Subcutaneous abdominal adipose tissue (tissue), 5 donors: ENCODE data around the gene TEX29.

Experiments used
- H3K27ac ChIP-seq: one replicate; pipeline ENCODE4 v1.7.0; 2013; ENCODE audit warnings: low read depth, mild to moderate bottlenecking, inconsistent platforms, low read length, moderate library complexity
- H3K27me3 ChIP-seq, 5 donors: one replicate each; pipeline ENCODE4 v1.7.0; 2013; ENCODE audit warnings: low read length in 5 of 5, inconsistent platforms in 1 of 5; ENCODE audit not compliant: control insufficient read depth in 5 of 5, insufficient read depth in 4 of 5
- H3K36me3 ChIP-seq, 5 donors: one replicate each; pipeline ENCODE4 v1.7.0; 2013; ENCODE audit warnings: low read length in 5 of 5; ENCODE audit not compliant: control insufficient read depth in 5 of 5, insufficient read depth in 5 of 5
- H3K4me1 ChIP-seq, 5 donors: one replicate each; pipeline ENCODE4 v1.7.0; 2013; ENCODE audit warnings: low read length in 5 of 5, mild to moderate bottlenecking in 3 of 5, moderate library complexity in 1 of 5; ENCODE audit not compliant: control insufficient read depth in 5 of 5, insufficient read depth in 5 of 5
- H3K4me3 ChIP-seq, 5 donors: one replicate each; pipeline ENCODE4 v1.7.0; 2013; ENCODE audit warnings: low read length in 5 of 5, low read depth in 1 of 5
- H3K9ac ChIP-seq, 5 donors: one replicate each; pipeline ENCODE4 v1.7.0; 2013; ENCODE audit warnings: low read length in 5 of 5, mild to moderate bottlenecking in 4 of 5, moderate library complexity in 3 of 5
- H3K9me3 ChIP-seq, 5 donors: one replicate each; pipeline ENCODE4 v1.7.0; 2013; ENCODE audit warnings: low read length in 5 of 5; ENCODE audit not compliant: control insufficient read depth in 5 of 5
- donor health status: healthy.
- donor health status: healthy.
- donor health status: healthy.
- donor health status: healthy.
- donor health status: healthy.

The TEX29 gene

GRCh38 chr13:111280681-111281585, 39.5 kb upstream of the TEX29 start:
- no peak overlapping the region for H3K9ac ChIP-seq
- peaks cover 0 to 19% (median 0%) of the 10 kb centered on the region in 5 donors for H3K4me1 ChIP-seq
- peaks cover 37 to 96% (median 85%) of the 10 kb centered on the region in 5 donors for H3K36me3 ChIP-seq
- peak overlapping the region; percentile 6 for H3K27ac ChIP-seq
- H3K9me3 ChIP-seq = no peaks in the 10 kb centered on the region
- H3K4me3 ChIP-seq = no peak overlapping the region
- no peaks in the 10 kb centered on the region for H3K27me3 ChIP-seq

DNA sequence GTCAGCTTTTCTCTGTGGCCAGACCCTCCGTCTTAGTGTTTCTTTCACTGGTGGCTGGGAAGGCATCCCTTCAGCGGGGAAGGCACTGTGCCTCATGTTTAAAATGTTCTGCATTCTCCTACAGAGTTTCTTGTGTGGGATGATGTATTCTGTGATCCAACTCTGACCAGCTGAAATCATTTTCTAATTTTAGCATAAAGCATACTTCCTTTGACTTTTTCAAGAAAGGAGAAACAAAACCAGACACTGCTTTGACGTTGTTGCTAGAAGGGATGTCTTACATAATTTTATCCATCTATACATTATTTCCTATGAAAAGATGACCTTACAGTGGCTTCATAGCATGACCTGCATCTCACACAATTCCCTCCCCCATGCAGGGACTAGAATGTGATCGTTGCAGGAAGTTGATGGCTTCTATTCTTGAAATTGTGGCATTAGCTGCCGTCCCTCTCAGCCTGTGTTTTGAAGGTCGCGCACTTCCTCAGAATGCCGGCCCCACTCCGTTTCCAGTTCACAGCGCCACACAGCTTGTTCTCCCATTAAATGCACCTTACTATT, 38.6 kb upstream of the TEX29 start:
- peak overlapping the region; percentile 6 for H3K27ac ChIP-seq
- no peaks in the 10 kb centered on the region for H3K27me3 ChIP-seq
- peaks cover 29 to 96% (median 86%) of the 10 kb centered on the region in 5 donors for H3K36me3 ChIP-seq
- no peaks in the 10 kb centered on the region for H3K9me3 ChIP-seq
- peaks cover 0 to 19% (median 0%) of the 10 kb centered on the region in 5 donors for H3K4me1 ChIP-seq
- no peak overlapping the region for H3K9ac ChIP-seq
- no peak overlapping the region for H3K4me3 ChIP-seq

DNA sequence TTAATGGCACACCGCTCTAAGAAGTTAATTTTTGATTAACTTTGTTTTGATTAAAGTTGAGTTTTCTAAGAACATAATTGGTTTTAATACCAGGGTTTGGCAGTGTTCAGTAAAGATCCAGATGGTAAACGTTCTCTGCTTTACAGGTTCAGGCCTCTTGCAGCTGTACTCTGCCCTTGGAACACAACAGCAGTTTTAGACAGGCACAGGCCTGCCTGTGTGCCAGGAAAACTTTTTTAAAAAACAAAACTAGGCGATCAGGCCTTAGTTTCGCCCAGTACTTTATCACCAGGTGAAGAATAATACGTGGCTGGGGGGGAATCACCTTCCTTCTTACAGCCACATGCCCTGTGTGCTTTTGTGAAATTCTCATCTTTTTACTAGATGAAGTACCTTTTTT, 38.0 kb upstream of the TEX29 start:
- Histone ChIP-seq H3K36me3 (peaks cover 25 to 97% (median 89%) of the 10 kb centered on the region in 5 donors), H3K27me3 (no peaks in the 10 kb centered on the region), H3K9ac (no peak overlapping the region), H3K9me3 (no peaks in the 10 kb centered on the region), H3K4me3 (no peak overlapping the region), H3K4me1 (peaks cover 0 to 19% (median 0%) of the 10 kb centered on the region in 5 donors), H3K27ac (peak overlapping the region; percentile 23)

- Histone ChIP-seq H3K36me3 (peaks cover 19 to 95% (median 87%) of the 10 kb centered on the region in 5 donors), H3K4me3 (no peak overlapping the region), H3K9me3 (no peaks in the 10 kb centered on the region), H3K27me3 (no peaks in the 10 kb centered on the region), H3K27ac (no peak overlapping the region), H3K4me1 (peaks cover 0 to 19% (median 0%) of the 10 kb centered on the region in 5 donors), H3K9ac (no peak overlapping the region)
Observed at GRCh38 chr13:111282997-111283396, 37.4 kb upstream of the TEX29 start.

DNA sequence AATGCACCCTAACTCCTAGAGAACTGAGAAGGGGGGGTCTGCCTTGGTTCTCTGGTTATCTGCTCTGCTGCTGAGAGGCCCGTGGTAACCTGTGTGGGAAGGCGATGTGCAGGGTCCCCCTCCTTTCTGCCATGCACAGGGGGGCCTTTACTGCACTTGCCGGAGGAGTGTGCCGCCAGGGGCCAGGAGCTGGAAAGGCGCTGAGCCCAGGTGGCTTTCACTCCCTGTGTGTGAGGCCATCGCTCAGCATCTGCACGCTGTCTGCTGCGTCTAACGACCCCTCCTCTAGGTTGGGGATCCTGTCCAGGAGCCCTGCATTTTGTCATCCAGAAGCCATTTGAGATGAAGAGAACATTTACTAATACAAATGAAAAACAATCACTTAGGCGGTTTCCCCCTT, 37.0 kb upstream of the TEX29 start:
- Histone ChIP-seq H3K4me1 (peaks cover 0 to 19% (median 0%) of the 10 kb centered on the region in 5 donors), H3K27ac (no peak overlapping the region), H3K27me3 (no peaks in the 10 kb centered on the region), H3K36me3 (peaks cover 18 to 95% (median 87%) of the 10 kb centered on the region in 5 donors), H3K9ac (no peak overlapping the region), H3K4me3 (no peak overlapping the region), H3K9me3 (no peaks in the 10 kb centered on the region)

DNA sequence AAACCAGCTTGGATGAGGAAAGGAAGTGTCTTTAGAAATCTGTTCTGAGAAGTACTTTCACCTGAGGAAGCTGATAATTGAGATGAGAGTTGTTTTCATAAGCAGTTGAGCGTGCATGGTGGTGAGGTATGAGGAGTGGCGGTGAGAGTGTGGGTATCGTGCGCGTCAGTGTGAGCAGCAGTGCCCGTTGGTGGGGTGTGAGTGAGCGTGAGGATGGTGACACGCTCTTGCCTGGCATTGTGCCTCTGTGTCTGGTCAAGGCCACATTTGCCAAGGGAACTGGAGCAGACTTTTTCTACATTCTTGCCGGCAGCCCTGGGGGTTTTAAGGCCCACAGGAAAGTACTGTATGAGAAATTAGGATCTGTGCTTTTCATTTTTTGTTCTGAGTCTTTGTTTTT, 36.5 kb upstream of the TEX29 start:
- no peak overlapping the region for H3K27ac ChIP-seq
- H3K9ac ChIP-seq = no peak overlapping the region
- H3K4me3 ChIP-seq = no peak overlapping the region
- peaks cover 16 to 93% (median 84%) of the 10 kb centered on the region in 5 donors for H3K36me3 ChIP-seq
- no peaks in the 10 kb centered on the region for H3K27me3 ChIP-seq
- no peaks in the 10 kb centered on the region for H3K9me3 ChIP-seq
- H3K4me1 ChIP-seq = peaks cover 0 to 19% (median 0%) of the 10 kb centered on the region in 5 donors

DNA sequence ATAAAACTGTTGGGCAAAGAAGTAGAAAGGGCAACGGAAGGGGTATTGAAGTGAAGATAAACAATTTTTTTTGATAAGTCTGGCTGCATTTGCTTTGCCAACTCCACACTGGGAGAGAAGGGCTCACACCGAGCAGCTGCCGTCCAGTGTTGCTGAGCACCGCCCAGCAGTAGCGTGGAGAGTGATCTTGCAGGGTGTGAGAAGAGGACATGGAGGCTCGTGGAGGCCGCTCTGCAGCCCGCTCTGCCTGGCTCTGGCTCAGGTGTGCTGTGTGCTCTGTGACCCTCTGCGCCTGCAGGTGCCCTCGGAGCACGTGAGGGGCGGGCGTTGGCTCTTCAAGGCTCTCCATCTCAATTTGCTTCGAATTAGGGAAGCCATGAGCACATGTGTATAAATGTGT, 35.9 kb upstream of the TEX29 start:
- peaks cover 0 to 19% (median 0%) of the 10 kb centered on the region in 5 donors for H3K4me1 ChIP-seq
- H3K27me3 ChIP-seq = no peaks in the 10 kb centered on the region
- peaks cover 16 to 93% (median 85%) of the 10 kb centered on the region in 5 donors for H3K36me3 ChIP-seq
- no peaks in the 10 kb centered on the region for H3K9me3 ChIP-seq
- H3K27ac ChIP-seq = no peak overlapping the region
- H3K9ac ChIP-seq = no peak overlapping the region
- H3K4me3 ChIP-seq = no peak overlapping the region

DNA sequence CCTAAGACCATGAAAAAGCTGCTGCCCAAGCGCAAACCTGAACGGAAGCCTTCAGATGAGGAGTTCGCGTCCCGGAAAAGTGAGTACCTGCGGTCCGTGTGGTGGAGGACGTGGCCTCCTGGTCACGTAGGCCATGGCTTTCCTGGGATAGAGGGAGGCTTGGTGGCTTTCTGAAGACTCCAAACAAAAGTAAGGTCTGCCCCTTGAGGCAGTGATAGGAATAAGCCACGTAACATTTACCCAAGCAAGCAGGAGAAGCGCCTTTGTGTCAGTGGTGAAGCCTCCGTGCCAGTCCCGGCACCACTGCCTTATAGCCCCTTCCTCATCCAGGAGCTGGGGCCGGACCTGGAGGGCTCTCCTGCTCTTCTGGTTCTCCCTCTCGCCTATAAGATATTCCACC, 34.3 kb upstream of the TEX29 start:
- Histone ChIP-seq H3K9me3 (no peaks in the 10 kb centered on the region), H3K36me3 (peaks cover 14 to 96% (median 89%) of the 10 kb centered on the region in 5 donors), H3K9ac (no peak overlapping the region), H3K4me3 (no peak overlapping the region), H3K27me3 (no peaks in the 10 kb centered on the region), H3K27ac (no peak overlapping the region), H3K4me1 (peaks cover 0 to 18% (median 0%) of the 10 kb centered on the region in 5 donors)

GRCh38 chr13:111286749-111287148, 33.7 kb upstream of the TEX29 start:
- Histone ChIP-seq H3K36me3 (peaks cover 11 to 96% (median 89%) of the 10 kb centered on the region in 5 donors), H3K4me1 (peaks cover 0 to 12% (median 0%) of the 10 kb centered on the region in 5 donors), H3K4me3 (no peak overlapping the region), H3K9me3 (no peaks in the 10 kb centered on the region), H3K27me3 (no peaks in the 10 kb centered on the region), H3K27ac (no peak overlapping the region), H3K9ac (no peak overlapping the region)

- H3K4me3 ChIP-seq = no peak overlapping the region
- no peak overlapping the region for H3K9ac ChIP-seq
- H3K27me3 ChIP-seq = no peaks in the 10 kb centered on the region
- no peak overlapping the region for H3K27ac ChIP-seq
- H3K4me1 ChIP-seq = peaks cover 0 to 8% (median 0%) of the 10 kb centered on the region in 5 donors
- H3K9me3 ChIP-seq = no peaks in the 10 kb centered on the region
- peaks cover 13 to 96% (median 89%) of the 10 kb centered on the region in 5 donors for H3K36me3 ChIP-seq
Observed at GRCh38 chr13:111287201-111287600, 33.2 kb upstream of the TEX29 start.
